GM18499 (cell line): ENCODE data around the gene HYCC1.
"Not testable (repeated sequence)": the region's sequence is repeated elsewhere in the genome, so short reads cannot be mapped to it uniquely, and the experiment has no call there.

ENCODE experiments used
- ATAC-seq: cut with Tn5 transposase; IDR thresholded peaks from one replicate; pipeline ENCODE4 v1.9.1; 2021; ENCODE audit warnings: moderate number of reproducible peaks; ENCODE audit not compliant: insufficient read depth, unreplicated experiment

HYCC1 gene

DNA sequence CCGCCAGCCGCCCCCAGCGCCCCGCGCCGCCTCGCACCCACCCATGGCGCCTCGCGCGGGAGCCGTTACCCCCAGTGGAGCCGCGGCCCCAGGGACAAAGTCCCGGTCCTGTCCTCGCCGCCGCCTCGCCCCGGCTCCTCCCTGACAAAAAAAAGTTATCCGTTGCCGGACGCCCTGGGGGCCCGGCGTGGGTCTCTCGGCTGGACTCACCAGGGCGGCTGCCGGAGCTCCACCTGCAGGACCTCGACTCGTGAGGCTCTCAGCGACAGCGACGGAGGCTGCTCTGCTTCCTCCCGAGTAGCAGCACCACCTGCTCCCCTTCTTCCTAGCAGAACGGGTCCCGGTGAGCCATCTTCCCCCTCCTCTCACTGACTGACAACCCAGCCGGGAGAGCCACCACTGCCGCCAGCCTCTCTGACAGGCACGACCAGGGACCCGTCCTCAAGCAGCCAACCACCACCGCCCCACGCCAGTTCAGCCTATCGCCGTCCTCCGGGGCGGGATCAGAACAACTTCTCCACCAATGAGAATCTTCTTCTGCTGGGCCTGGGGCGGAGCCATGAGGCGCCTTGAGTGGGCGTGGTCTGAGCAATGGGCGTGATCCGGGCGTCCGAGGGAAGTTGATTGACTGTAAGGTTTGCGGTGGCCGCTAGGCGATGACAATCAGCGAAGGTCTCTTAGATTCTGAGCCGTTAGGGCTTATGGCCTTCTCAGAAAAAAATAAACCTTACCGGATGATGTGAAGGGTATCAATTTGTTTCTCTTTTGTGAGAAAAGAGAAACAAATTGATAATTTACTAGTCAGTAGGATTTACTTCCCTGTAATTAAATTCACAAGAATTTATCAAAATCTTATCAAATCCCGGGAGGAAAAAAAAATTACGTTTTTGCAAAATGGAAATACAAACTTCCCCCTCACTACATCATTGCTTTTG lies at the start of gene HYCC1:
TSS of gene HYCC1 (minus strand) at position 416 of the 935 bp plus-strand sequence. CDS start 23,019 bp downstream, outside the sequence.
- ATAC-seq, result peak; percentile 89

DNA sequence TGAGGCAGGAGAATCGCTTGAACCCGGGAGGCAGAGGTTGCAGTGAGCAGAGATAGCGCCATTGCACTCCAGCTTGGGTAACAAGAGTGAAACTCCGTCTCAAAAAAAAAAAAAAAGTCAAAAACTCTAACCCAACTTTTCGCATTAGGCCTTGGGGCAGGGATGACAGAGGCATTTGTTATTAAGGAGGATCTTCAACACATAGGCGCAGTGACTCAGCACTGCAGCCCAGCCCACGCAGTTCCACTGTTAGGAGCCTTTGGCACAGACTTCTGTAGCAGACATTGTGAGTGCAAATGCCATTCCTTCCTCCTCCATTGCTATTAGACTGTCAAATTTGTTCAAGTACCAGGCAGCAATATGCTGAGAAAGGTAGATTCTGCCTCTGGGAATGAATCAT lies 48.5 kb upstream of the HYCC1 start:
- ATAC-seq, result no peak

DNA sequence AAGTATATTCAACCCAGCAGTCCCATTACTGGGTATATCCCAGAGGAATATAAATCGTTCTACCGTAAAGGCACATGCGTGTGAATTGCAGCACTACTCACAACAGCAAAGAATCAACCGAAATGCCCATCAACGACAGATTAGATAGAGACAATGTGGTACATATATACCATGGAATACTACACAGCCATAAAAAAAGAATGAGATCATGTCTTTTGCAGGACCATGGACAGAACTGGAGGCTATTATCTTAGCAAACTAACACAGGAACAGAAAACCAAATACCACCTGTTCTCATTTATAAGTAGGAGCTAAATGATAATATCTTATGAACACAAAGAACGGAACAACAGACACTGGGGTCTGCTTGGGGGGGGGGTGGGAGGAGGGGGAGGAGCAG lies 47.4 kb upstream of the HYCC1 start:
- no peak for ATAC-seq

DNA sequence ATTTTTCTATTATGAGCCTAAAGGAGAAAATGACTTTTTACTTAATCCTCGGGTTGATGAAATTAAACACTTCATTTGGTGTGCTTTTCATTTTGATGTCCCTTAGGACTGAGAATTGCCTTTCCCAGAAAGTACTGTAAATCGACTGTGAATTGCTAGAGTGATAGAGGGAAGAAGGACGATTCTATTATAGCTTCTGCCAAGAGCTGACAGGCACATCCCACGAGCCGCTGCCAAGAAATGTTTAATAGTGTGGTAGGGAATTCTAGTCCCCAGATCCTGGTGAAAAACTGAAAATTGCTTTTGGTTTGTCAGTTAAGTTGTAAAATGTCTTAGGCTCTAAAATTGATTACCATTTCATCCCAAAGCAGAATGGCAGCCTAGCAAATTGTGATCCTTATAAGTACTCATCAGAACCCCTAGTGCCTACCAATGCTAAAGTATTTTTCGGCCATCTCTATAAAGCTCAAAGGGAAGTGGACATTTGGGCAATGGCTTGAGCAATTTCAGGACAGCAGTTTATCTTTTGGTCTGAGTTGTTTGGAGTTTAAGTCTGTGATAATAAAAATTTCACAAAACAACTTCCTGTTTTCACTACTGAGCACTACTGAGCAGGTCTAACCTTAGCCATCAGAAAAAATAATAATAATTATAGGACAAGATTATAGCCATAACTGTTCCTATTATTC lies 44.6 kb upstream of the HYCC1 start:
- ATAC-seq, result no peak

DNA sequence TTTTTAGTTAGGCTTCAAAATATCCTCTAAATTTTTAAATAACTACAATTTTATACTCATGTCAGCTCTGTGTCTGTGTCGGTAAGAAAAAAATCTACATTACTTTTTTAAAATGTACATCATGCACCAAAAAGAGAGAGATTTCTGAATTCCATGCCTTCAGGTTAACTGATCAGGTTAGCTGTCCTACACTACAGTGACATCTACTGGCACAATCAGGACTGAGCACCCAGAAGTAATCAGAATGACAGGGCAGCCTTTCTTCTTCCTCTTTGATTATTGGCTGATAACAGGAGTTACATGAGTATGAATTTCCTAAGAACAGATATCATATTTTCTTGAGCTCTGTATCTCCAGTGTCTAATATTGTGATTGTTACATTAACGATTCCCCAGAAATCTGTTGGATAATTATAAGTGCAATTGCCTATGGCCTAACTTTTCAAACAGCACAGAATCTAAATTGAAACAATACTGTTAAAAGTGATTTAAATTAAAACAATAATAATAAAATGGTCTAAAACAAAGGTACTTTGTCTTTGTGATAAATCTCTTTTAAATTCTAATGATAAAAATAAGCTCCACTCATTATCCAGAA lies 41.8 kb upstream of the HYCC1 start:
- no peak for ATAC-seq

DNA sequence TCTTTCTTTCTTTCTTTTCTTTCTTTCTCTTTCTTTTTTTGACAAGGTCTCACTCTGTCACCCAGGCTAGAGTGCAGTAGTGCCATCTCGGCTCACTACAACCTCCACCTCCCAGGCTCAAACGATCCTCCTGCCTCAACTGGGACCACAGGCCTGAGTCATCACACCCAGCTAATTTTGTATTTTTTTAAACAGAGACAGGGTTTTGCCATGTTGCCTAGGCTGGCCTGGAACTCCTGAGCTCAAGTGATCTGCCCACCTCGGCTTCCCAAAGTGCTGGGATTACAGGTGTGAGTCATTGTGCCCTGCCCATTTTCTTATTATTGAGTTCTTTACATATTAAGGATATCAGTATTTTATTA lies 37.2 kb upstream of the HYCC1 start:
- not testable (repeated sequence) for ATAC-seq

DNA sequence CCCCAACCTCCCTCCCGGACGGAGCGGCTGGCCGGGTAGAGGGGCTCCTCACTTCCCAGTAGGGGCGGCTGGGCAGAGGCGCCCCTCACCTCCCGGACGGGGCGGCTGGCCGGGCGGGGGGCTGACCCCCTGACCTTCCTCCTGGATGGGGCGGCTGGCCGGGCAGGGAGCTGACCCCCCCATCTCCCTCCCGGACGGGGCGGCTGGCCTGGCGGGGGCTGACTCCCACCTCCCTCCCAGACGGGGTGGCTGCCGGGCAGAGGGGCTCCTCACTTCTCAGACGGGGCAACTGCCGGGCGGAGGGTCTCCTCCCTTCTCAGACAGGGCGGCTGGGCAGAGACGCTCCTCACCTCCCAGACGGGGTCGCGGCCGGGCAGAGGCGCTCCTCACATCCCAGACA lies 32.4 kb upstream of the HYCC1 start:
- ATAC-seq, result not testable (repeated sequence)

DNA sequence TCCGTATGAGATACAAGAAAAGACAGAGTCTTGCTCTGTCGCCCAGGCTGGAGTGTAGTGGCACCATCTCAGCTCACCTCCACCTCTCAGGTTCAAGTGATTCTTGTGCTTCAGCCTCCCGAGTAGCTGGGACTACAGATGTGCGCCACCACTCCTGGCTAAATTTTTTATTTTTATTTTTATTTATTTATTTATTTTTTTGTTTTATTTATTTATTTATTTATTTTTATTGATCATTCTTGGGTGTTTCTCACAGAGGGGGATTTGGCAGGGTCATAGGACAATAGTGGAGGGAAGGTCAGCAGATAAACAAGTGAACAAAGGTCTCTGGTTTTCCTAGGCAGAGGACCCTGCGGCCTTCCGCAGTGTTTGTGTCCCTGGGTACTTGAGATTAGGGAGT lies 31.2 kb upstream of the HYCC1 start:
- not testable (repeated sequence) for ATAC-seq

DNA sequence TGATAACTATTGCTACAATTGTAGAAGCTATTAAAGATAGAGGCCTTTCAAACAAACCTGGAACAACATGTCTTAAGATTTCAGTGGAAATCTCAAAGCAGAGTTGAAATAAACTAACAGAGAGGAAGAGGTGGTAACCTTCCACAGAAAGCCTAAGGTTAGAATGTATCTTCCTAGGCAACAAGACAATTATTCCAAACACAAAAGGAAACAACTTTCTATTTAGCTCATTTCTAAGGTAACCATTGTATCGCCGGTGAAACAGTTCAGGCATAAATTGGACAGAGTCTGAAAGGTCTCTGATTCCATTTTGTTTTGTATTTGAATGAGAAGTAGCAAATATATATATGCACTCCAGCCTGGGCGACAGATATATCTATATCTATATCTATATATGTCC lies 30.7 kb upstream of the HYCC1 start:
- ATAC-seq, result no peak

DNA sequence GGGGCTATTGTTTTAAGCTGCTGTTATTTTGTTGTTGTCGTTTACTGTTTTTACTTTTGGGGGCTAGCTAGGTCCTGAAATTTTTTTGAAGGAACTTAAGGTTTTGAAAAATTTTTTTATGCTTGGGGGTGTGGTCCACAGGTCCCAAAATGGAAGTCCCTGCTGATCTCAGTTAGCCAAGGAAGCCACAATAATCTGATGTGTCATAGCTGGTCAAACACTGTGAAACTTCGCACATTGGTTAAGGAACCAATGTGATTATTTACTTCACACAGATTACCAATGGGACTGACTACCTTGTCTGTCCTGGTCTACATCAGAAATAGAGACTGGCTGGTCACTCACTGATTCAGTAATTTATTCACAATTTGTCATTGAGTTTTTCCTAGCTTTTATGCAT lies 29.5 kb upstream of the HYCC1 start:
- no peak for ATAC-seq

DNA sequence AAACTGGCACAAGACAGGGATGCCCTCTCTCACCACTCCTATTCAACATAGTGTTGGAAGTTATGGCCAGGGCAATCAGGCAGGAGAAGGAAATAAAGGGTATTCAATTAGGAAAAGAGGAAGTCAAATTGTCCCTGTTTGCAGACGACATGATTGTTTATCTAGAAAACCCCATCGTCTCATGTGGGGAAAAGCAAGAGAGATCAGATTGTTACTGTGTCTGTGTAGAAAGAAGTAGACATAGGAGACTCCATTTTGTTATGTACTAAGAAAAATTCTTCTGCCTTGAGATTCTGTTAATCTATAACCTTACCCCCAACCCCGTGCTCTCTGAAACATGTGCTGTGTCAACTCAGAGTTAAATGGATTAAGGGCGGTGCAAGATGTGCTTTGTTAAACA lies 25.7 kb upstream of the HYCC1 start:
- ATAC-seq, result not testable (repeated sequence)

DNA sequence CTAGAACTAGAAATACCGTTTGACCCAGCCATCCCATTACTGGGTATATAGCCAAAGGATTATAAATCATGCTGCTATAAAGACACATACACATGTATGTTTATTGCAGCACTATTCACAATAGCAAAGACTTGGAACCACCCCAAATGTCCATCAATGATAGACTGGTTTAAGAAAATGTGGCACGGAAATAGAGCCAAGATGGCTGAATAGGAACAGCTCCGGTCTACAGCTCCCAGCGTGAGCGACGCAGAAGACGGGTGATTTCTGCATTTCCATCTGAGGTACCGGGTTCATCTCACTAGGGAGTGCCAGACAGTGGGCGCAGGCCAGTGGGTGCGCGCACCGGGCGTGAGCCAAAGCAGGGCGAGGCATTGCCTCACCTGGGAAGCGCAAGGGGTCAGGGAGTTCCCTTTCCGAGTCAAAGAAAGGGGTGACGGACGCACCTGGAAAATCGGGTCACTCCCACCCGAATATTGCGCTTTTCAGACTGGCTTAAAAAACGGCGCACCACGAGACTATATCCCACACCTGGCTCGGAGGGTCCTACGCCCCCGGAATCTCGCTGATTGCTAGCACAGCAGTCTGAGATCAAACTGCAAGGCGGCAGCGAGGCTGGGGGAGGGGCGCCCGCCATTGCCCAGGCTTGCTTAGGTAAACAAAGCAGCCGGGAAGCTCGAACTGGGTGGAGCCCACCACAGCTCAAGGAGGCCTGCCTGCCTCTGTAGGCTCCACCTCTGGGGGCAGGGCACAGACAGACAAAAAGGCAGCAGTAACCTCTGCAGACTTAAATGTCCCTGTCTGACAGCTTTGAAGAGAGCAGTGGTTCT lies 21.8 kb upstream of the HYCC1 start:
- not testable (repeated sequence) for ATAC-seq

DNA sequence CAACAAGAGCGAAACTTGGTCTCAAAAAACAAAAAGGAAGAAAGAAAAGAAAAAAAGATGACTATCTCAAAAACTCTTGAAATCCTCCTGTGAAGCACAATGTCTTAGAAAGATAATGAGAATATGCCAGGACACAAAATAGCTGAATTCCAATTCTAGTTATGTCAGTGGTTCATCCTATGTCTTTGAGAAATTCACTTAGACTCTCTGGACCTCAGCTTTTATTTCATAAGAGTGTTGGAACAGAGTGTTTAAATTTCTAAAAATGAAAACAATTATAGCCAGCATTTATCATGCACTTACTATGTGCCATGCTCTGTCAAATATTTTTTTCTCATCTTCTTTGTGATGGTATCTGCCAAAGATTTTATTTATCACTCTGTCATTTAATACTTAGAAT lies 13.3 kb upstream of the HYCC1 start:
- no peak for ATAC-seq

DNA sequence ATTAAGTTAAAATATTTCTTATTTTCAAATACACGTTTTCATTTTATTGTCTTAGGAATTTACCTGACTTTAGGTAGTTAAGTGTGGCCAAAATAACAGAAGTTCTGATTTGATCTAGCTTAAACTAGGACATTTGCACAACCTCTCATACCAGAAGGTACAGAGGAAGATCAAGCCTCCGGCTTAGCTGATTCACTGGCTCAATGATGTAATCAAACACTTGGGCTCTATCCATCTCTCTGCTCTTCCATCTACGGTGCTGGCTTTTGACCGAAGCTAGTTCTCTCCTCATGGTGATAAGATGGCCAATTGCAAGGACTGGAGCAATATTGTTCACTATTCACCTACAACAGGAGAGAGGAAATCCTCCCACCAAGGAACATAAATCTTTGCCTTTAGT lies 12.2 kb upstream of the HYCC1 start:
- no peak for ATAC-seq

DNA sequence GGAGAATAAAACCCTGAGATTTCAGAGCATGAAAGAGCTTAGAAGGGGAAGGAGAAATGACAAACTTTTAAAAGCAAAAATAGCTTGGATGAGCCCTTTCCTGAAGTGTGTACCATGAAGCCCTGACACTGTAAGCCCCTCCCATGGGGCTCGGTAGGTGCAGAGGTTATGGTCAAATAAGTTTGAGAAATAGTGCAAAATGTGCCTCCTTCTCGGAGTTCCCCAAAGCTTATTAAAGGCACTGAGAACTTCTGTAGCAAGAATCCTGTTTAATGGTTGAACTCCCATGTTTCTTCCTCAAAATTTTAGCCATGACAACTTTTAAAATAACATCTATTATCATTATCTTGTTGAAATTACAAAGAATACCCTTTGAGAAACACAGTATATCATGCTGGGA lies 10.5 kb upstream of the HYCC1 start:
- ATAC-seq, result no peak

DNA sequence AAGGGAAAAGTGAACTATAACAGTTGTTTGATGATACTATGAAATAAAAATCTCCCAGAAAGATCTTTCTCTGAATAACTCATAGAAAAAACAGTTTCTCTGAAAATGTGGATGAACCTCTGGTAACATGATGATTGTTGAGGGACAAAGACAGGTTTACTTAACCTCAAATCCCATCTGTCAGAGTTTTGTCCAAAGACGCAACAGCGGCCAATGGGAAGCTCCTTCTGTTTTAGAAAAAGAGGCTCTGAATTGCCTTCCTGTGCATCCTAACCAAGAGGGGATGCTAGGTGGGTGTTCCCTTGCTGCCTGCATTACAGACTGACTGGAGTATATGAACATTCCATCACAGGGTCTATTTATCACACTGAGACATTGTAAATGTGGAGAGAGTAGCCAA lies 8.9 kb upstream of the HYCC1 start:
- no peak for ATAC-seq

DNA sequence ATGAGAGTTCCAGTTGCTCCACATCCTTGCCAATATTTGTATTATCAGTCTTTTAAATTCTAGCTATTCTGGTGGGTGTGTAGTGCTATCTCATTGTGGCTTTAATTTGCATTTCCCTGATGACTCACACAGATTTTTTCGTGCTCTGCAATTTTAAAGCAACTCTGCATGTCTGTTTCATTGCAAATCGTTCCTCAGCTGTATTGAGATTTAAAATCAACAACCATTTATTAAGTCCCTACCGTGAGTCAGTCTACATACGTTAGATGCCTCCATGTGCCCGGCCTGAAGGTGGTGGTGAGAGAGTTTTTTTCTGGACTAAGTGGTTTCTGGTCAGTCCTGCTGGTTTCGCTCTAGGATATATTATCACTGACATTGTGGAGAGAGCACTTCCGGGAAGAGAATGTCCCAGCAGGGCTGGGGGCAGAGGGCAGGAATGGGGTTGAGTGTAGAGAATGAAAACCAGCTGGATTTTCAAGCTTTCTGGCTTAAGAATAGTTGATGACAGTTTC lies 8.4 kb upstream of the HYCC1 start:
- no peak for ATAC-seq

DNA sequence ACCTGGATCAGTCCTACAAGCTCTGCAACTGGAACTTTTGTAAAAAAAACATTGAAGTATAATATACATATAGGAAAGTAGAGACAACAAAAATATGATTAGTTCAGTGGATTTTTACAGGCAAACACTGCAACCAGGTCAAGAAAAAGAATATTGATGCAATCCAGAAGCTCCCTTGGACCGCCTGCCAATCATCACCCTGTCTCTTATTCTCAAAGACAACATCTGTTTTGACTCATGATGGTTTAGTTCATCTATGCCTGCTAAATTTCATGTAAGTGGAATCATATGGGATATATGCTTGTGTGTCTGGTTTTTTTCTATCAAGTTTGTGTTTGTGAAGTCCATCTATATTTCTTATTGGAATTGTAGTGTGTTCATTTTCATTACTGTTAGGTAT lies 7.7 kb upstream of the HYCC1 start:
- no peak for ATAC-seq

DNA sequence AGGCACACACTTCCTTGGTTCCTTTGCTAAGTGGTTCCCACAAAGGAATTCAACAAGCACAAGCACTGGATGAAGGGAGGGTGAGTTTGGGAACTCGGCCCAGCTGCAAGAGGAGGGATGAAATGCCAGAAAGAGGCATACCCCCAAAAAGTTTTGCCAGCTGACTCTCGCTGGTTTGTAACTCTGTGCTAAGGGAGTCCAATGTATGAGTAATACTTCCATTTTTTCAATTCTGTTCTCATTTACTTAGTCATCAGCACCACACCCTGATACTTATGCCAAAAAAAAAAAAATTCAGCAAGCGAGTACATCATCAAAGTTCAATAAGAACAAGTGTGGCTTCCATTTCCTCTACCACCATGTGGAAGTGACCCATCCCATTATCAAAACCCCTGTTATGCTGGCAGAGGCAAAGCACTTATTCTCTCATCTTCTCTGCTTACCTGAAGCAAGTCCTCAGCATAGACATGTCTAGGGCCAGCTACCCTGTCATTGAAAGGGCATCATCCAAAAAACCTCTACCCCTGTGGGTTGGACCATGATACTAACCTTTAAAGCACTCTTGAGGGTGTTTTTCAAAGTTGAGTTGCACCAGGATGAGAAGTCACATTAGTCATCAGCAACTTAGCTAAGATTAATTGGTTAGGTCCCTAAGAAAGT lies 6.9 kb upstream of the HYCC1 start:
- no peak for ATAC-seq

DNA sequence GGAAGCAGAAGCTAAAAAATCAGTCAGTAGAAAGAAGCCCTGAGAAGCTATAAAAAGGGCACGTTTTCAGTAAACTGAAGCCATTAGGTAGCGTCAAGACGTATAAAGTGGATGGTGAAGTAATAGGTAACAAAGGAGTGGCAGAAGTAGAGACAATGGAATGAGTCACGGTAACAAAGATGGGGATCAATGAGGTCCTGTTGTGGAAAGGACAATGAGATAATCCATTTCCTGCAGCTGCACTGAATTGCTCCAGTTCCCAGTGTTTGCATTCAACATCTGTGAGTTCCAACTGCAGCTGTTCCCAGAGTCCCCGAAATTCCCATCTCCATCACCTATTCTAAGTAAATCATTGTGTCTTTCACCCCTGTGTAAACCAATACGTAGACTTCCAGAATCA lies 4.8 kb upstream of the HYCC1 start:
- ATAC-seq, result no peak
